ENCODE results near the gene LINS1.

DNA sequence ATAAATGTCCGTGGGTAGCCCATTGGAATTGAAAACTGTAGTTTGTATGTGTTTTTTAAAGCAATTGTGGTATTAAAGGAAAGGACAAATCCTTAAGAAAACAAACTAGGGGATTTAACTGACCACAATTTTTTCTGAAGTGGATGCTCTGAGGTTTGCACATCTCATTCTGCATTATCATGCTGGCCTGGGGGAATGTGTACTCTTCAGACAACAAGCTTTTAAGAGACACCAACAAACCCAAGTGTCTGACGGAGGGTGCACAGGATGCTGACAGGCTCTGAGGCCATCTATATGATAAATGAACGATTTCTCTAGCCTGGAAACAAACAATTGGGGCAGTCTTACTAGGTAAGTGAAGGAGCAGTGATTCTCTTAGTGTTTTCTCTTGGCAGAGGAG, 9.1 kb downstream of the LINS1 start:
- TF ChIP-seq POLR2A (IDR thresholded peaks at IDR 0.05; ENCODE audit: low read depth, low read length) = no peak
- no peak for TF ChIP-seq EZH2 (IDR thresholded peaks at IDR 0.05; ENCODE audit: borderline replicate concordance, low read depth, low read length, severe bottlenecking)
- TF ChIP-seq FOS (IDR thresholded peaks at IDR 0.05; ENCODE audit: borderline replicate concordance, insufficient read depth, low read length) = no peak

Measured in endothelial cell of umbilical vein (primary cell).